ENCODE data around the gene CLIC4.
"Not testable (repeated sequence)": the region's sequence is repeated elsewhere in the genome, so short reads cannot be mapped to it uniquely, and the experiment has no call there.

The CLIC4 gene

GRCh38 chr1:24717887-24718650, 27.2 kb upstream of the CLIC4 start:
- no peak for DNase-seq (ENCODE audit: low spot score)

GRCh38 chr1:24720152-24720551, 25.1 kb upstream of the CLIC4 start:
- DNase-seq (ENCODE audit: low spot score), result peak; percentile 67

- DNase-seq (ENCODE audit: low spot score), result no peak
These were observed 23.7 kb upstream of the CLIC4 start for GRCh38 chr1:24721533-24721932.

- DNase-seq (ENCODE audit: low spot score), result not testable (repeated sequence)
These were observed 22.9 kb upstream of the CLIC4 start for GRCh38 chr1:24722073-24723035.

- DNase-seq (ENCODE audit: low spot score), result peak; percentile 70
These were observed 20.7 kb upstream of the CLIC4 start for GRCh38 chr1:24724345-24725208.

- no peak for DNase-seq (ENCODE audit: low spot score)
These were observed 20.0 kb upstream of the CLIC4 start for GRCh38 chr1:24725209-24725651.

GRCh38 chr1:24726741-24727140, 18.5 kb upstream of the CLIC4 start:
- no peak for DNase-seq (ENCODE audit: low spot score)

- DNase-seq (ENCODE audit: low spot score), result peak; percentile 83
These were observed 17.6 kb upstream of the CLIC4 start for GRCh38 chr1:24727501-24728216.

- DNase-seq (ENCODE audit: low spot score), result no peak
These were observed 16.3 kb upstream of the CLIC4 start for GRCh38 chr1:24728982-24729381.

- DNase-seq (ENCODE audit: low spot score), result no peak
These were observed 12.9 kb upstream of the CLIC4 start for GRCh38 chr1:24732186-24732885.

GRCh38 chr1:24733342-24733741, 11.9 kb upstream of the CLIC4 start:
- DNase-seq (ENCODE audit: low spot score), result not testable (repeated sequence)

- no peak for DNase-seq (ENCODE audit: low spot score)
These were observed 10.1 kb upstream of the CLIC4 start for GRCh38 chr1:24735156-24735508.

GRCh38 chr1:24735509-24736375, 9.5 kb upstream of the CLIC4 start:
- no peak for DNase-seq (ENCODE audit: low spot score)

GRCh38 chr1:24737368-24738117, 7.7 kb upstream of the CLIC4 start:
- DNase-seq (ENCODE audit: low spot score), result no peak

GRCh38 chr1:24739241-24739640, 6.0 kb upstream of the CLIC4 start:
- DNase-seq (ENCODE audit: low spot score), result no peak

GRCh38 chr1:24742090-24742938, 2.9 kb upstream of the CLIC4 start:
- DNase-seq (ENCODE audit: low spot score), result peak; percentile 33

GRCh38 chr1:24743404-24744211, 1.6 kb upstream of the CLIC4 start:
- peak; percentile 24 for DNase-seq (ENCODE audit: low spot score)

Data from kidney tubule cell (primary cell).